ENCODE results near the gene COX19.

The COX19 gene, protein sequence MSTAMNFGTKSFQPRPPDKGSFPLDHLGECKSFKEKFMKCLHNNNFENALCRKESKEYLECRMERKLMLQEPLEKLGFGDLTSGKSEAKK

DNA sequence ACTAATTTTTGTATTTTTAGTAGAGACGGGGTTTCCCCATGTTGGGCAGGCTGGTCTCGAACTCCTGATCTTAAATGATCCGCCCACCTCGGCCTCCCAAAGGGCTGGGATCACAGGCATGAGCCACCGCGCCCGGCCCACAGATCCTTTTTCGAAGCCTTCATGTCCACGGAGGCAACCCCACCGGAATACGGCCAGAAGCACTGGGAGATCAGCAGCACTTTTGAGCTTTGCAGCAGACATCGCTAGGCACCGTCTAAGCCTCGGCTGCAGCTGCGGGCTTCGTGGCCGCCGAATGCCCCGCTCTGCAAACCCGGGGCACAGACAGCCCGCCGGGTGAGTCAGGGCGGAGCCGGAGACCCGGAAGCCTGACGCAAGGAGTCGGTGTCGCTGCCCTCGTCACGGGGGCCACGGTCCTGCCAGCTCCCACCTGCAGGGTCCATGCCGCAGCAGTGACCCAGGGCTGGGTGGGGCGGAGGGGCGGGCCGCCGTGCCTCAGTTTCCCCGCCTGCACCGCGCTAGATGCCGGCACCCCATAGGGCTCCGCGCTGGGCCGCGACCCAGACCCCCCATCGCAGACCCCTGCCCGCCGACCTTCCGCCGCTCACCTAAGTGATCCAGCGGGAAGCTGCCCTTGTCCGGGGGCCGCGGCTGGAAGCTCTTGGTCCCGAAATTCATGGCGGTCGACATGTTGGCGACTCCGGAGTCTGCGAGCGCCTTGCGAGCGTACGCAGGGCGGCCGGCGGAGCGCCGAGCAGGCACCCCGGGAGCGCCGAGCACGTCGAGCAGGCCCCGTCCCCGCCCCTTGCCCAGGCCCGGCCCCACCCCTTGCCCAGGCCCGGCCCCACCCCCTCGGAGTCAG is at the start of gene COX19:
COX19 (minus strand) TSS at position 730 of the 862 bp plus-strand sequence; CDS start at position 690, 40 bp downstream.
- DNase-seq (ENCODE audit: low read depth in 2 of 2): peak; percentile 77 to 80

DNA sequence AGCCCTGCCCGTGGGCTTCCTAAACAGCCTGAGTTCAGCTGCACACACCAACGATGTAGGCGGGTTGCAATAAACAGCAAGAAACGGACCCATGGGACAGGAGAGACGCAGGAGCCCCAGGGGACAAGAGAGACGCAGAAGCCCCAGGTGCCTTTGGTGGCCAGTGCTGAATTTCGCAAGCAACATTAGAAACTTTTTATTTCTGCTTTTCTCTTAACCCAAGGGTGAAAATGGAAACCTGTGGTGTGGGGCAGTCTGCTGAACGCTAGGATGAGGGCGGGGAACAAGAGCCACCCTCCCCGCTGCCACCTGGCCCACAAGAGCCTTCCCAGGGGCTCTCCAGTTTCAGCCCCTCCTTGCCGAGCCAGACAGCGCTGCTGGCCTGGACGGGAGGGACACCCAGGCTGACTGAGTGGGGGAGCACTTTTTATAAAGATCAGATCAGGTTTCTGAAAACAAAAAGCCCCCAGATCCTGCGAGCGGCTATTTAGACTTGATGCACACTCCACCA is 49.0 kb upstream of the COX19 start:
- DNase-seq (ENCODE audit: low read depth in 2 of 2): no peak

DNA sequence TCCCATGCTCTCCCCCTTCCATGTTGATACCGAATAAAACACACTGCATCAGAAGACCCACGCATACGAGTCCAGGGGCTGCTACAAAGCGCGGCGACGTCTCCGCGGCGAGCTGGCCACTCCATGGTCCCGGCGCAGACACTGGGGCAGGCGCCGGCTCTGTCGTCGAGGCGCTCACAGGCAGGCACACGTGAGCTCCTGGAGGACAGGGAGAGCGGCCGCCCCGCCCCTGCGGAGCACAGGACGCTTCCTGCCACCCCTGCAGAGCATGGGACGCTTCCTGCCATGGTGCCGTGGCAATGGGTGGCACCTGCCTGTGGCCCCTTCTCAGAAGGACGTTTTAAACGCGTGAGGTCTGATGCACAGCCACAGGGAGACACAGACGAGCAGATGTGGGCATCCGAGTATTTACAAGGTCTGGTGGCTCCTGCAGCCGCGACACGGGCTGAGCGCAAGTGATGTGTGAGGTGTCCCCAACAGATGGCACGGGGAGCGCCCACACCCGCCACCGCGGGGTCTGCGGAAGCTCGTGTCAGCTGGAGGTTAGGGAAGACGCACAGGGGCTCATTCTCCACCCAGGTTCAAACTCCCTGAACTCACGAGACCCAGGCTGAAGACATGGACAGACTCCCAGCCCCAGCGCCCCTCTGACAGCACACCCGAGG is 47.6 kb upstream of the COX19 start:
- DNase-seq (ENCODE audit: low read depth in 2 of 2): no peak

DNA sequence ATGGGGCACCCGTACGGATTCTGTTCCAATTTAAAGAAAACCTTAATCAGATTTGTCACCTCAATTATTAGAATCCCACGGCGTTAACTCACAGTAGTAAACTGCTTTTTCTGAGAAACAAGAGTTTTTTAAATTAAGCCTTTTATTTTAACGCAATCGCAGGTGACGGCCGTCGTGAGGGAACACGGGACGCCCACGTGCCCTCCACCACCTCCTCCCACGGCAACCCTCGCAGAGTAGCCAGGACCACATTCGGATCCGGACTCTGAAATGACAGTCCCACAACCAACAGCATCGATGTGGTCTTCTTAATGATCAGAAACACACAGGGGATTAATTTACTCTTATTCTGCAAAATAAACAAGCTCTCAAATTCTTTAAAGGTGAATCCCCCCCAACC is 47.0 kb upstream of the COX19 start:
- no peak for DNase-seq (ENCODE audit: low read depth in 2 of 2)

DNA sequence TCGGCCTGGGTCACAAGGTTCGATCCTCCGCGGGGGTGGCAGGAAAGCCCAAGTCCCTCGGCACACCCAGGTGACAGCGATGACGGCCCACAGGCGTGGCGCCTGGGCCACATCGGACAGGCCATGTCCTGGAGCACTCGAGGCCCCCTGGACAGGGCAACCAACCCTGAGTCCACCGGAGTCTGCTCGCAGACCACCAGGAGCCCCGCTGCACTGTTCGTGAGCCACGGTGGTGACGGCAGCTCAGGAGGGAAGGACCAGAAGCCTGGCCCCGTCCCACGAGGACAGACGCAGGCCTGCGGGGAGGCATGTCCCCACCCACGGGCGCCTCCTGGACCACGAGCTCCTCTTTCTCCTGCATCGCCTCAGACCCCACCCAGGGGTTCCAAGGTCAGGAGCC is 46.6 kb upstream of the COX19 start:
- DNase-seq (ENCODE audit: low read depth in 2 of 2): no peak

DNA sequence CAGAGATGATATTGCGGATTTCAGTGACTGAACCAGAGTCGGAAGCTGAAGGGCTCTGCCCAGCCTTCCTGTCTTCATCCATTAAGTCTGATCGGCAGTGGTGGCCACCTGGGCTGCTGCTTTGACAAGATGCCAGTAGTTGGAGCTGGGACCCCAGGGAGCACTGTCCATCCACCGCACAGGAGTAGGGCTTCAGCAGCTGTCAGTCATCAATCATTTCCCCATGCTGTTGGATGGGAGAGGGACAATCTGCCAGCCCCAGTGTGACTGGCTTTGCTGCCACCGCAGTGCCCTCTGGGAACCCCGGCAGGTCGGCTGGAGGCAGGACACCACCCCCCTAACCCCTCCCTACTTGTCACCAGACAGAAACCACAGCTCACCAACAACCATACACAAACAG is 46.0 kb upstream of the COX19 start:
- DNase-seq (ENCODE audit: low read depth in 2 of 2): no peak

DNA sequence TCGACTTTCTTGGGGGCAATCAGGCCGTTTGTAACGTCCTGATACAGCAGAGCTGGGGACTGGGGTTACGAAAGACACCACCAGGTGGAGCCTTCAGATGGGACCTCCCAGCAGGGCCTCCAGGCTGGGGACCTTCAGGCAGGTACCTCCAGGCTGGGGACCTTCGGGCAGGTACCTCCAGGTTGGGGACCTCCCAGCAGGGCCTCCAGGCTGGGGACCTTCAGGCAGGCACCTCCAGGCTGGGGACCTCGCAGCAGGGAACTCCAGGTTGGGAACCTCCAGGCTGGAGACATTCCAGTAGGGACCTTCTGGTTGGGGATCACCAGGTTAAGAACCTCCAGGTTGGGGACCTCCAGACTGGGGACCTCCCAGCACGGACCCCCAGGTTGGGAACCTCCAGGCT is 45.5 kb upstream of the COX19 start:
- DNase-seq (ENCODE audit: low read depth in 2 of 2): no peak

DNA sequence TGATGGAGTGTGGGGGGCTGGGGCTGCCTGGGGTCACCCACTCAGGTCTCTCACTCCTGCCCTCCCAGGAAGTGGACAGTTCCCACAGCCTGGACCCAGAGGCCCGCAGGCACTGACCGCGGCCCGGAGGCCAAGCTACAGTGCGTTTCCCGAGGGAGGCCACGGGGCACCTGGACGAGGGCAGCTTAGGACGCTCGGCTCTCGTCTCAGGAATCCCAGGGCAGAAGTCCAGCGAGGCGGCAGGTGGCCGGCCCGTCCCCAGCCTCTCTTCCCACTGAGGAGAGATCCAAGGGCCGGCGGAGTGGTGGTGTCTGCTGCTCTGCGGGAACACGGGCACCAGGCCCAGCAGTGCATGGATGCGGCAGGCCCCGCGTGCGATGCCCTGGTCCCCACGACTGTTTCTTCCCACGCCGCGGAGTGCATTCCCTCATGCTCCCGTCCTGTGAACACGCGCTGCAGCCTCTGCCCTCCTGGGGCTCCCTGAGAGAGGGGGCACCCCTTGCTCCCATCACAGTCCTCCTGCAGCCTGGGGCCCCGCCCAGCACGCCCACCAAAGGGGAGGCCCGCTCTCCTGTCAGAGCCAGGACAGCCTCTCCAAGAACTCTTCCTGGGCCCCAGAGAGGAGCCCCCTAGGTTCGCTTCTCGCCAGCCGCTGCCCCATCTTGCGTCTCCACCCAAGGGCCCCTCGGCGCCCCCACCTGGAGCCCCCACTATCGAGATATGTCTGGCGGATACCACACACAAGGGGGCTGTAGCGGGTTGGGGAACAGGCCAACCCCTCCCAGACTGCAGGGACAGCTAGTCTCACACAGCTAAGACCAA is 44.7 kb upstream of the COX19 start:
- no peak for DNase-seq (ENCODE audit: low read depth in 2 of 2)

DNA sequence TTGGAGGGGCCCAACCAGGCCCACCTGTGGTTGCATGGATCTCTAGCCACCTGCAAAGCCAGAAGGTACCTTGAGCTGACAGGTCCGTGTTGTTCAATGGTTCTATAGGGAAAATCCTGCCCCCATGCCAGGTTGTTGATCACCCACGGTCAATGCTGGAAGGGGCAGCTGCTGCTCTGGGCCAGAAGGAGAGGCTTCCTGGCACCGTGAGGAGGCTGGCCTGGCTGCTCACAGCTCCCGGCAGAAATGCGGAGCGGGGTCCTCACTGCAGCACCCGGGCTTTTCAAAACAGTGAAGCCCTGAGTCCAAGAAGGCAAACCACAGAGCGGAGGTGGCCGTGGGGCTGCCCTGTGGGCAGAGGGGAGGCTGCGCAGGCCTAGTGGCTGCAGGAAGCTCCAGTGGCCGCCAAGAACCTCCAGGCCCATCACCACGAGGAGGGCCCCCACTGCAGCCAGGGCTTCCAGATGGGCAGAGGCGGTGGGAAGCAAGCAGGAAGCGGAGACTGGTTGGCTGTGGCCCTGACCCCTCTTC is 44.0 kb upstream of the COX19 start:
- no peak for DNase-seq (ENCODE audit: low read depth in 2 of 2)

DNA sequence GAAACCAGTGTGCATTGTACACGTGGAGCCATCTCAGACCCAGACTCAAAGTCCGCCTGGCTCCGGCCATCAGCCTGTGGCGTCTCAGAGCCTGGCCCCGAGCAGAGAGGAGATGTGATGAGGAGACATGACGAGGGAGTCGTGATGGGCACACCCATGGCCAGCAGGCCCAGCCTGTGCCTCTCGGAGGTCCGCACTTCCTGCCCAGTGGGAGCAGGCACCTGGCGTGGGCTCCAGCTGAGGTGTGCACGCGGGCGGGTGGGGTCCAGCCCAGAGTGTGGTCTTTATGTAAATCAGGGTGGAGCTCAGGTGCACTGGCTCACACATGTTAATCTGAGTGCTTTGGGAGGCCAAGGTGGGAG is 43.0 kb upstream of the COX19 start:
- DNase-seq (ENCODE audit: low read depth in 2 of 2): no peak

DNA sequence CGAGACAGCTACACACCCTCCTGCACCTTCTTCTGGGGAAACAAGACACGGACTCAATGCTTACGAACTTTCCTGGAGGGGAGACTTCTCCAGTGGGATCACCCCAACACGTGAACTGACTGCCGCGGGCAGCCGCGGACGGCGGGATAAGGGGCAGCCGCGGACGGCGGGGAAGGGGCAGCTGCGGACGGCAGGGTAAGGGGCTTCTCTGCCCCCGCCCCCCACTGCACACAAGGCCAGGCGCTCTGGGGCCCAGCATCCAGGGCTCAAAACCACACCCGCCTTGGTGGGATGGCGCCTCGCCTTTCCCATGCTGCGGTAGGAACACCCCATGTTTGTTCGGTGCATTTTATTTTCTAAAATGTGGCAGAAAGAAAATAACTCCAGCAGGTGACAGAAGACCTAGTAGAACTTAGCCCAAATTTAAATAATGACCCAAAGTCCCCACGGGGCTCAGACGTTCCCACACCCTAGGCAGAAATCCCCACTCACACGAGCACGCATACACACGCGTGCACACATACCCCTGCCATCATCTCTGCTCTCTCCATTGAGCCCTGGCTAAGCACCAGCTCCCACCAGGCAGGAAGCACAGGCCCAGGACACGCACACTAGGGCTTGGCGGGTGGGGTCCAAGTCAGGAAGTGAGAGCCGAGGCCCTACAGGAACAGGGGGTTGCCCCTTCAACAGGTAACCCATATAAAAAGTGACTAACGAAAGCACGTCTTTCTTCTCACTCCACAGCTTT is 42.4 kb upstream of the COX19 start:
- DNase-seq (ENCODE audit: low read depth in 2 of 2): no peak

DNA sequence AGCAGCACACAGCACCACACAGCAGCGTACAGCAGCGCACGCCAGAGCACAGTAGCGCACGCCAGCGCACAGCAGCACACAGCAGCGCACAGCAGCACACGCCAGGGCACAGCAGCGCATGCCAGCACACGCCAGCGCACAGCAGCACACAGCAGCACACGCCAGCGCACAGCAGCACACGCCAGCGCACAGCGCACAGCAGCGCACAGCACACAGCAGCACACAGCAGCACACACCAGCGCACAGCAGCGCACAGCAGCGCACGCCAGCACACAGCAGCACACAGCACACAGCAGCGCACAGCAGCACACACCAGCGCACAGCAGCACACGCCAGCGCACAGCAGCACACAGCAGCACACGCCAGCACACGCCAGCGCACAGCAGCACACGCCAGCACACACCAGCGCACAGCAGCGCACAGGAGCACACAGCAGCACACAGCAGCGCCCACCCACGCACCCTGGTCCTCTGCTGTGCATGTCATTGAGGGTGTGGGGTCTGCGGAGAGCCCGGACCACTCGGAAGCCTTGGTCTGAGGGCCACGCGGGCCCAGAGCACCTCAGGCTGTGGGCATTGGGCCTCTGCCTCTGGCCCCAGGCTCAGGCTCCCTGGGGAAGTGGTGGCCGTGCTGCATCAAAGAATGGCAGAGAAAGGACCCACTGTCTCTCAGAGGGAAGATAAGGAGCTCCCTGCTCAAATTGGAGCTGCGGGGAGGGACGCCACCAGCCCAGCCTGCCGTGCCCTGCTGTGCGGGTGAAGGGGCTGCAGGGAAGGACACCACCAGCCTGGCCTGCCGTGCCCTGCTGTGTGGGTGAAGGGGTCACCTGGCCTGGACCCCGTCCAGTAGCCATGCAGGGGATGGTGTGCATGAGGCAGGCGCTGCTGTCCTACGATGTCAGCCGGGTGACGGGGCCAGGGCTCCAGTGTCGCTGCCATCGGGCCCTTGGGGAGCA is 41.5 kb upstream of the COX19 start:
- DNase-seq (ENCODE audit: low read depth in 2 of 2): no peak

DNA sequence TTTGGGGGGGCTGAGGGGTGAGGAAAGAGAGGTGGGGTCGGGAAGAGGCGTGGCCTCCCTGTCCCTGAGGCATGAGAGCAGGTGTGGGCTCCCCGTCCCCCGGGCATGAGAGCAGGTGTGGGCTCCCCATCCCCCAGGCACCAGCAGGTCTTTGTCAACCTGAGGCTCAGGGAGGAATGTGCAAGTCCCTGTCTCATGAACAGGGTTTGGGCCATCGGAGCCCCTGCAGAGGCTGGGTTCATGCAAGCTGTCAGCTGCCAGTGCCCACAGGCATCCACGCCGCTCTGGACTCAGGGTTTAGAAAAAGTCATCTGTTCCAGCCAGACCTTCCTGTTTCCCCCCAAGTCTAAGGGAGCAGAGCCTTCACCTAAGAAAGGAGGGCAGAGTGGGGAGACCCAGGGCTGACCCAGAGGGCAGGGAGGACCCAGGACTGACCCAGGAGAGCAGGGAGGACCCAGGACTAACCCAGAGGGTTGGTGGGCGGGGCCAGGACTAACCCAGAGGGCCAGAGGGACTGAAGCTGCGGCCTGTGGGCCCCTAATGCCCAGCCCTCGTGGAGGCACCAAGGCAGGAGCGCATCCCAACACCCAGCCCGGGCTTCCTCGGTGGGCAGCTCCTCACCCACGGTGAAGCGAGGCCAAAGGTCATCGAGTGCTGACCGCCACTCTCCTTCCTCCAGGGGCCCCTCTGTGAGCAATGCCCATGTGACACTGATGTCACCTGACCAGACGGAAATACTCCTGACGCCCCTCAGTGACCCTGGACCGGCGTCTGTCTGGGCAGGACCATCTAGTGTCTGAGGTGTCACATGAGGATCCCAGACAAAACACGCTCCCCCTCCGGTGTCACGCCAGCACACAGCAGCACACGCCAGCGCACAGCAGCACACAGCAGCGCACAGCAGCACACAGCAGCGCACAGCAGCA is 40.1 kb upstream of the COX19 start:
- no peak for DNase-seq (ENCODE audit: low read depth in 2 of 2)

DNA sequence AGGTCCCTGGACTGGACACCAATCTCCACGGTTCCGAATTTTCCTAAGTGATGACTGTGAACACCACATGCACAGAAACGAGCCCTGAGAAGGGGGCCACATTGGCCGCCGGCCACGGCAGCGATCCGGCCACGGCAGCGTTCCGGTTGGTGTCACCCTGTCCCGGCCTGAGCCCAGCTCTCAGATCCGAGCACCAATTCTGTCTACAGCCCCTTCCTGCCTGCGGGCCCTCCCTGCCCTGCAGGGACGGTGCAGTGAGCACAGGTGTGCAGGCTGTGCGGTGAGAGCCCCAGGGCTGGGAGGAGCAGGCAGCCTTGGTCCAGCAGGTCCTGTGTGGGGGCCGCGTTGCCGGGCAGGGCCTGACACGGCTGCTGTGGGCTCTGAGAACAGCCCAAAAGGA is 39.3 kb upstream of the COX19 start:
- DNase-seq (ENCODE audit: low read depth in 2 of 2): no peak

DNA sequence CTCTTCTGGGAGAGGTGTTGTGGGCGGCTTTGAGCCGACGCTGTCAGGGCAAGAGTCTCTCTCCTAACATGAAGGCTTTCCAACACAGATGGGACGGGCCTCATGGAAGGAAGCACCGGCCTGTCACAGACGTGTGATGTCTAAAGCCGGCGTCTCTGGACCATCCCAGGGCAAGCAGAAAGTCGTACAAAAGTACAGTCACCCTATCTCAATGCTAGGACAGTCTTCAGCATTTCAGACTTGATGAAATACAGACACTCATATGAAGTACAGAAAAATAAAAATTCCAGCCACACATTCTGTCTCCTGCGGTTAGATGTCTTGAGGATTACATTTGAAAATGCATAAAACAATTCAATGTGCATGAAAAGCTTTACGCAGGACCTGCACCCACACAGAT is 38.2 kb upstream of the COX19 start:
- no peak for DNase-seq (ENCODE audit: low read depth in 2 of 2)

DNA sequence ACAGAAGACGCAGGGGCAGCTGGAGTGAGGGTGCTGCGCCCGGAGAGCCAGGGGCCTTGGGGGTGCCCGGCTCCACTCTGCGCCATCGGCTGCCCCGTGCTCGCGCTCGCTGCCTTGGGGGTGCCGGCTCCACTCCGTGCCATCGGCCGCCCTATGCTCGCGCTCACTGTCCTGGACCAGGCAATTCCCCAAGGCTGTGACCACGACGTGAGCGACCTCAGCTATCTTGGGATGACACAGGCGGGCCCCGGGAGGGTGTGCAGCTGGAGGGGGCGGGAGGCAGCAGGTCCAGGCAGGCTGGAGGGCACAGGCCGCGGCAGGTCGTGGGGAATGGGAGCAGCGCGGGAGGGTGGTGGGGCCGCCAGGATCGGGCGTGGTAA is 37.4 kb upstream of the COX19 start:
- no peak for DNase-seq (ENCODE audit: low read depth in 2 of 2)

DNA sequence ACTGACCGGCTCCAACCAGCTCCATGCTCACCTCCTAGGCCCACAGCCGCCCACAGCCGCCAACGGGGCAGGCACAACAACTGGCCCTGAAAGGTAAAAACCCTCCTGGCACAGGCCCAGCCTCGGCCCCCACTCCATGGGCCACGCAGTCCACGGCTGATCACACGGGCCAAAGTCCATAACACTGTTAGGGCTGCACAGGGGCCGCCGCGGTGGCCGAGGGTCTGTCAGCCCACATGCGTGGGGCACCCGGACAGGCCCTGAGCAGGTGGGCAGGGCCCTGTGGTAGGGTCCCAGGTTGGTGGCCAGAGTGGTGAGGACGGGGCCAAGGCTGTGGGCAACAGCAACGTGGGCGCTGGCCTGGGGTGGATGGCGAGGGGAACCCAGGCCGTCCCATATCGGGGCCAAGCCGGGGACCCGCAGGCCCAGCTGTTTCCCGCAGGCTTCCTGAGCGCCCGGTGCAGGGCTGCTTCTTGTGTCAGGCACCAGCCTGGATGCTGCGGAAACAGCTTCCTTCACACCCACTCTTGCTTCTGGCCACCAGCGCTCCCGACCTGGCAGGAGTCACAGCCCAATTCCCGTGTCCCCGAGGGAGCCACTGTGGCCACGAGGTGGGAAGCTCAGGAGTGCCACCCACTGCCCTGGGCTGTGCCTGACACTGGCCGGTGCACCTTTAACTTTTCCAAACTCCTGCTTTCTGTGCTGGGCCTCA is 36.8 kb upstream of the COX19 start:
- DNase-seq (ENCODE audit: low read depth in 2 of 2): no peak

DNA sequence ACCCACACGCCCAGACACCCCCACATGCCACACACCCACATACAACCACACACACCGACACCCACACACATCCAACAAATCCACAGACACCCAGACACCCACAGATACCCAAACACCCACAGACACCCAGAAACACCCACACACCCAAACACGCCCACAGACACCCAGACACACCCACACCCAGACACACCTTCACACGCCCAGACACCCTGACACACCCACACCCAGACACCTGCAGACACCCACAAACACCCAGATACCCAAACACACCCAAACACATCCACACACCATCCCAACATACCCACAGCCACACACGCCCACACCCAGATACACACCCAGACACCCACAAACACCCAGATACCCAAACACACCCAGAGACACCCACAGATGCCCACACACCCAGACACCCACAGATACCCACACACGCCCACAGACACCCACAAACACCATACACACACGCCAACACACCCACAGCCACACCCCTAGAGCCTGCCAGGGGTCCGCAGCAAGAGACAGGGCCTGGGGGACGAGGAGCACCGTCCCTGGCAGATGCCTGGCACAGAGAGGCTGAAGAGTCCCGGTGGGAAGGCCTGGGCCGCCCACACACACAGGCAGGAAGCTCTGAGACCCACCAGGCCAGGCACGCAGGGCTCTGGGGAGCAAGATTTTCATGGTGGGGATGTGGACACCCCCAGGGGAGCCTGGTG is 36.1 kb upstream of the COX19 start:
- DNase-seq (ENCODE audit: low read depth in 2 of 2): no peak

Data from activated CD8-positive, alpha-beta memory T cell treated with anti-CD3 and anti-CD28 coated beads for 4 hours (primary cell).